Activated CD4-positive, alpha-beta T cell treated with anti-CD3 and anti-CD28 coated beads for 48 hours (primary cell): ENCODE measurements around the gene TMEM132C.

Source experiments
- DNase-seq: peaks from one replicate; pipeline ENCODE4 v3.0.0-alpha.2; 2020

Gene TMEM132C

DNA sequence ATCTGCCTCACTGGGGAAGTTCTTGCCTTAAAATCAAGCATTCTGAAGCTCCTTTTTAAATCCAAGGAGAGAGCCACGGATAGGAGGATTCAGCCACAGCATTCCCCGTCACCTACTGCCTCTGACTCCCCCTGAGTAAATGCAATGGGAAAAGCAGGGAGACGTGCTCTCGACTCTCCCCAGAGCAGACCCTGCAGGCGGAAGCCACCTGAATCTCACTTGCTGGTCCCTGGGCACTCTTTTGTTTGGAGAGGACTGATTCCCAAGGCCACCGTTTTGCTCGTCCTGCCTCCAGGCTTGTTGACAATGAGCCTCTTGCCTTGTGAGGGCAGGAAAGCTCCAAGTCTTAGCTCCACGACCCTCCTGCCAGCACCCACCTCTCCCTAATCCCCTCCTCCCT, 352.3 kb downstream of the TMEM132C start:
- DNase-seq = no peak

GRCh38 chr12:128621304-128621703, 354.3 kb downstream of the TMEM132C start:
- DNase-seq = no peak

GRCh38 chr12:128623748-128624147, 356.8 kb downstream of the TMEM132C start:
- DNase-seq = no peak

DNA sequence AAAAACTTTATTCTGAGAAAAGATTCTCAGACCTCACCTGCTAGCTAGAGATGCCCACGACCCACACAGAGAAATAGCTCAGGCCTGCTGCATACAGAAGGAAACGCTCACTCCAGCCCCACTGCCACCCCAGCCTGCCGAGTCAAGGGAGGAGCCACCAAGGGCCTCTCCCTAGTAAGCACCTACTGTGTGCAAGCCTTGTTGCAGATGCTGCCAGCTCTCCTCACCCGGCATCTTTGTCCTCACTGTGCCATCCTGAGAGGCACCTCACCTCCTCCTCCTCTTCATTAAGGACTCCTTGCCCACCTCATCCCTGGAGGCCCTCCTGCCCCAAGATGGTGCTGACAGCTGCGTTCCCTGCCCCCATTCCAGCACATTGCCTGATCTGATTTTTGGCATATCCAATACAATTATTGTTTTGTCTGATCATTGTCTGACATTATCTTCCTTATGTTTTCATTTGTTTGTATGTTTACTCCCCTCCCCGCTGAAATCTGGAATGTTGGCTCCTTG, 359.9 kb downstream of the TMEM132C start:
- no peak for DNase-seq

DNA sequence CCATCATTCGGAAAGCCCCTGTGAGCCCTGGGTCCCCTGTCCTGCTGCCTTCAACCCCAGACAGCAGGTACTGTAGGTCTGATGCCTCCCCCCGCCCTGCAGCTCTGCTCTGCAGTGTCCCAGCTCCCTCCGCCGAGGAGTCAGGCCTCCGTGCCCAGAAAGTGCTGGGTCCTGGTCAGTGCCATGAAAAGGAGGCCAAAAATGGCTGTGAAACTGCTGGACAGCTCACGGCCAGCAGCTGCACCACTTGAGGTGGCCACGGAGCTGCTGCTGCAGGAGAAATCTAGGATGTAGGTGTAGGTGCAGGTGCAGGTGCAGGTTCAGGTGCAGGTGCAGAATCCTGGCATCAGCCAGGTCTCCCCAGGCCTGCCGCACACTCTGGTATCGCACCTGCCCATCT, 360.7 kb downstream of the TMEM132C start:
- DNase-seq = no peak

- no peak for DNase-seq
These were observed 363.0 kb downstream of the TMEM132C start for GRCh38 chr12:128629979-128630378.

DNA sequence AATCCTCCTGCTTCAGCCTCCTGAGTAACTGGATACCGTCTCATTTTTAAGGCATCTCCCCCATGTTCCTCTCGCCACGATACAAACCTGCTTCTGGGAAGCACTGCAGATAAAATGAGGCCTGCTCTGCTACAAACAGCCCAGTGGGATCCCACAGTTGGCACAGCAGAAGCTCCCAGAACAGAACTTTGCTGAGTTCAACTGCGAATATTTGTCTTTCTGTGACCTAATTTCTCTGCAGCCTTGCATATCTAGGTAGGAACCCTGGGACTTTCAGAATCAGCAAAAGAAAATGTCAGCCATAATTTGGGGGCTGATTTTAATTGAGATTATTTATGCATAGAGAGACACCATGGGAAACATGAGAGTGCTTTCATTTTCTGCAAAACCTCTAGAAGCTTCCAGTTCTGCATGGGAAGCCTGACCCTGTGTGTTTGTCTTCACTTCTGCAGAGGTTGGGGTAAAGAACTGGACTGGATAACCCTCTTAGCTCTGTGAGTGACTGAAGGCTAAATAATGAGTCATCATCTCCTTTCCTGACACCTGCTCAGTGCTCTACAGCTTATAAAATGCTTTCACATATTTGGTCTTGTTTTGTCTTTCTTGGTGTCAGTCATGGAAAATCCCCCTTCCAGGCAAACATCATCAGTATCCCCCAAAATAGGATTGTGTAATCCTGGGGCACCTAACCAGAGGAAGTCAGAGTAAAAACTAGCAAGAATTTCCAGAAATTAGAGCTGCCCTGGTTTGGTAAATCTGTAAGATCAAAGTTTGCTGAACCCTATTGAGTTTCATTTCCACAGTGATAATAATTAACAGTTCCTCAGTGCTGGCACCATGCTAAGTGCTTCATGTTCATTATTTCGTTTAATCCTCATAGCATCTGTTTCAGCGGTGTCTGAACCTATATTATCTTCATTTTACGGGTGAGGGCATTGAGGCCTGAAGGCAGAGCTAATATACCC, 371.0 kb downstream of the TMEM132C start:
- no peak for DNase-seq

DNA sequence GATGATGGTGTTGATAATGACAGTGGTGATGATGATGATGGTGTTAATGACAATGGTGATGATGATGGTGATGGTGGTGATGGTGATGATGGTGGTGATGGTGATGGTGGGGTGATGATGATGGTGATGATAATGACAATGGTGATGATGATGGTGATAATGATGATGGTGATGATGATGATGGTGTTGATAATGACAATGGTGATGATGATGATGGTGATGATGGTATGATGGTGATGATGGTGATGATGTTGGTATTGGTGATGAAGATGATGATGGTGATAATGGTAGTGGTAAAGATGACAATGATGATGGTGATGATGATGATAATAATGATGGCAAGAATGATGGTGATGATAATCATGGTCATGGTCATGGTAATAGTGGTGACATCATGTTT, 372.1 kb downstream of the TMEM132C start:
- no peak for DNase-seq

GRCh38 chr12:128643155-128643554, 376.2 kb downstream of the TMEM132C start:
- no peak for DNase-seq

DNA sequence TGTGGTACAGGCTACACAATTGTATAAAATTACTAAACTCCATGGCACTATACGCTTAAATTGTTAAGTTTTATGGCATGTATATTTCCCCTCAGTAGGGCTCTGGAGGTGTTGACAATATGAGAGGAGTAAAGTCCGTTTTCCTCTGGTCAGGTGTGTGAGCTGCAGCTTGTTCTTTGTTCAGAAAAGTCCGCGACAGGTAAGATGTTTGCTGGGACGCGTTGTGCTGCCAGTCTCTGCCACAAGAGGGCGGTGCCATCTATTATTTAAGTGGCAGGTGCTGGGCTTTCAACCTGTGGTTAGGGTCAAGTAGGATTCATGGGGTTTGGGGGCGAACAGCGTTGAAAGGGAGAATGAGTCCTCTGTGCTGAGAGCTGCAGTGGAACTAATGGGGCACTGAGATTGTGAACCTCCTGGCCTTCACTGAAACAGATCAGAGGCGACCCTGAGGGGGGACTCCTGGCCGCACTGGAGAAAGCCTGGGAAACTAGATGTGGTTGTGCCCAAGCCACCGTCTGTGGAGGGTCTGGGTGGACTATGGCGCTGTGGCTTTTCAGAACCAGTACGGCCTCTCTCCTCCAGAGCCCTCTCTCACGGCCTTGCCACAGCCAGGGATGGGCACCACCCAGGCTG, 377.8 kb downstream of the TMEM132C start:
- DNase-seq = peak; percentile 42

GRCh38 chr12:128649902-128650301, 382.9 kb downstream of the TMEM132C start:
- no peak for DNase-seq

DNA sequence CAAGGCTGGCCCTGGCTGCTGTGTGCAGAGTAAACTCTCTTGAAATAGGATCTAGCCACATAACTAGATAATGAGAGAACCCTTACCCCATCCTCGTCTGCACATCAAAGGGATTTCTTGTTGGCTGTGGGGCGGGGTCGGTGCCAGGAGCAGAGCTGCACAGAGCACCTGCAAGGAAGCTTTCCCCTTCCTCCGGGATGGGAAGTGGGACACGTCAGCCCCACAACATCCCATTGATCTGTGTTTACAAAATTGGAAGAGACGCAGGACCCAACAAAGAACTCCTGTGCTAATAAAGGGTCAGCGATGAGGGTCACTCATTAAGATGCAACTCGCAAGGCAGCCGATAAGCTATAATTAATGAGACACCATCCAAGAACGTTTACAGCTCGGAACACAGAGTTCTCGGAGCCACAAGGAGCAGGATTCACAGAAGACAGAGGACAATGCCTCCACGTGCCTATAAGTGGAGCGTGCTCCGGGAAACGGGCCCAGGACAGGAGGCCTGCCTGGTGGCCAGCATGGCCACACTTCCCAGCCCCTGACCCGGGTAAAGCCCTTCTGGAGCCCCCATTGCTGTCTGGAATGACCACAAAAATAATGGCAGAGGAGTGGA, 385.3 kb downstream of the TMEM132C start:
- DNase-seq = no peak

DNA sequence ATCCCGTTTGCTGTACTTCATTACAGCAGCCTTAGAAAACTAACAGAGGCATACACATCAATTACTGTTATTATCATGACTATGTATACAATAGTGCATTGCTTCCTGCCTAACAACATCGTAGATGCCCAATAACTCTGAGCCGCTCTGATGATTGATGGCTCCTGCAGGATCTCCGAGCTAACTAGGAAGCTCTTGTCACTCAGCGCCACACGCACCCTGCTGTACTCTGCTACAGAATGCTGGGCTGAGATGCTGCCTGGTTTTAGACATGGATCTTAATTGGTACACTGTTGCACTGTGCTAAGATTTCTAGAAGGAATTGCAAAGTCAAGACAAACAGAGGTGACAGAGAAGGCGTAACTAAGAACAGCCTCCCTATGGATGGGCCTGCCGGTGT, 387.5 kb downstream of the TMEM132C start:
- no peak for DNase-seq

GRCh38 chr12:128657378-128657777, 390.4 kb downstream of the TMEM132C start:
- DNase-seq = no peak

GRCh38 chr12:128660532-128661225, 393.7 kb downstream of the TMEM132C start:
- no peak for DNase-seq

DNA sequence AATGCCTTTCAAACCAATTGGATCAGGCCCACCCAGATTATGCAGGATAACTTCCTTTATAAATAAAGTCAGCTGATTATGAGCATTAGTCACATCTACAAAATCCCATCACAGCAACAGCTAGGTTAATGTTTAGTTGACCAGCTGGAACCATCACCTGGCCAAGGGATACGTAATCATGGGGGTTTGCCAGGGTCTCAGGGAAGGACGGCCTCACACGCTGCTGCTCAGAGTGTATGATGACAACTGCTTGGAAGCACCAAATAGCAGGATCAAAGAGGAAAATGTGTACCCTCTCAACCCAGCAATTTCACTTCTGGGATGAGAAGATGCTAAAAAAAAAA, 394.2 kb downstream of the TMEM132C start:
- DNase-seq = no peak

GRCh38 chr12:128662101-128662500, 395.1 kb downstream of the TMEM132C start:
- no peak for DNase-seq

DNA sequence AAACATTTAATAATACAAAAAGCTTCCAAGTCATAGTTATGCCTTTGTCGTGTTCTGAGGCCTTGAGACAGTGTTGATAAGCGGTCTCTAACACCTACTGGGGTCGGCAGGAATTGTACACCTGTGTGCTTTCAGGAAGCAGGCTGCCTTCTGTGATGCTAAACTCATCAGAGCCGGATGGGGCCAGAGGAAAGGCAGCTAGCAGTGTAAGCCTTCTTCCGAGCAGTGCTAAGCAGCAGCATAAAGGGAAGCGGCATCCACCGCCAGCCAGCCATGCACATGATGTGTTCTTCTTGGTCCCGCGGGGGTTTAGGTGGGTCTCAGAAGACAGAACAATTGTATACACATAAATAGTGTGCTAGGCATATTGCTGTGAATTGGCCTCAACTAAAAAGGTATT, 397.5 kb downstream of the TMEM132C start:
- DNase-seq = no peak

DNA sequence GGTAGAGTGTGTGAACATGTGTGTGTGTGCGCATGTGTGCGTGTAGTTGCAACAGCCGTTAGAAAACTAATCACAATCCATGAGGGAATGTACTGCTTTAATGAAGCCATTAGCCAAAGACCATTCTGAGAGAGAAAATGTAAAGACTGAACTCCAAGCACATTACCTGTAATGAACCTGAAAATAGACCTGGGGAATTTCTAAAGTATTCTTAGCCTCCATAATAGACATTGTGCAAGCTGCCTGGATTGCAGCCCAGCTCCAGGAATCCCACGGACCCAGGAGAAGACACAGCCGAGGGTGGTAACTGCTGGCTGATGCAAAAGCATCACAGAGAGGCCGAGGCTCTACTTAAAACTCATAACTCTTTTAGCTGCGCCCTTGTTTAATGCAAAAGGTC, 400.2 kb downstream of the TMEM132C start:
- no peak for DNase-seq

DNA sequence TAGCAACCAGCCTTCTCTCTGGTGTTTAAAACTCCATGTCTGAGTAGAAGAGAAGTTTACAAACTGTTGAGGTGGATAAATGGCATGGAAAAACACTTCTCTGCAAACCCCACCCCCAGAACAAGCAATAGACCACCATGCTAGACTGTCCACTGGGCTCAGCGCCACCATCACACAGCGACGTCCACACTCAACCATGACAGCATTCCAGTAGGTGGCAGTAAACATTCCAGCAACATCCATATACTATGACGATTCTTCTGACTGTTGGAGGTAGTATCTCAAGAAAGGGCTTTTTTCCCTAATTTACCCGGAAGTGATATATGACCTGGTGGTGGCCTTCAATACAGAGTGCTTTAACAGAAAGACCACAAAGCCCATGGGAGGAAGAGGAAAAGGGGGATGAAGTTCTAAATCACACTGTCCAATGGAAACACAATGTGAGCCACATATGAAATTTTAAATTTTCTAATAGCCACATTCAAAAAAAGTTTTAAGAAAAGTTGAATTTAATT, 404.6 kb downstream of the TMEM132C start:
- DNase-seq = no peak

- no peak for DNase-seq
These were observed 405.5 kb downstream of the TMEM132C start for GRCh38 chr12:128672428-128672827.

DNA sequence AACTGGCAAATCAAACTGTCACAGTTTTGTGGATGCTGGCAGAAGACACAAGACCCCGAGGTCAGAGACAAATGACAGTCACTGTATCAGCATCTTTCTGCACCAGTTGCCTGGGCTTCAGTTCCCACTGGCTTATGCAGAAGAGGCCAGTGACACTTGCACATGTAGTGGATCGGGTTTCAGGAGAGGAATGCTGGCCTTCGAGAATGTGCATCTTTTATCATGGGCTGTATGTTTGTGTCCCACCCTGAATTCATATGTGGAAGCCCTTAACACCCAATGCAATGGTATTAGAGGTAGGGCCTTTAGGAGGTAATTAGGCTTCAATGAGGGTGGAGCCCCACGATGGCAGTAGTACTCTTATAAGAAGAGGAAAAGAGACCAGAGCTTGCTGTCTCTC, 405.9 kb downstream of the TMEM132C start:
- no peak for DNase-seq

GRCh38 chr12:128675576-128675975, 408.6 kb downstream of the TMEM132C start:
- no peak for DNase-seq
